ENCODE results near the gene CELF6. TPM values are rescaled to one million over a fixed set of nuclear protein-coding genes. Genes with fewer than 3 reads are reported as not detected.
A peak's percentile ranks its signal among the peaks of the same experiment; 100 is the strongest.

Gene CELF6
- total RNA-seq, 2 experiments from 2014 or later: 0.37 to 0.40 TPM

DNA sequence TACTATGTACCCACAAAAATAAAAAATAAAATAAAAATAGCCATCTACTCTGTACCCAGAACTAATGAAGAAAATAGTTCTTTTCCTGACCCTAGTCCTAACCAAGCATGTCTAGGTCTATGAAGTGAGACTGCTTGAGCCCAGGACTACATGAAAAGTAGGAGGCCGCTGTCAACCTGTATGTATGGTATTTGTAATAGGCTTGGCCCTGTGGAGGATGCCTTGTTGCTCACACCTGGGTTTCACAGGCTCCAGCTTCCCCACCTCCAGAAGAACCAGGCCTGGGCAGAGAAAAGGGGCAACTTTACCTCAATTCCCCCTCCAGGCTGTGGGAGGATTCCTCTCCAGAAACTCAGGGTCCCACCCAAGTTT is 82.1 kb downstream of the CELF6 start:
- Mint-ChIP-seq H3K4me3 (peak overlapping the region; percentile 72), H3K4me1 (peaks cover 38% of the 10 kb centered on the region), H3K9me3 (ENCODE audit: low read depth) (no peaks in the 10 kb centered on the region), H3K27me3 (no peaks in the 10 kb centered on the region), H3K36me3 (ENCODE audit: low read depth) (peaks cover 18% of the 10 kb centered on the region), H3K27ac (peak overlapping the region; percentile 94)
- CTCF ChIA-PET: interaction anchor here (1.8 to 3.1 kb wide), 2 partner anchors 11 to 14 kb away, joined by 7 to 19 read pairs; no protein-coding TSS in a partner anchor
- peak; percentile 30 for ATAC-seq
- intact Hi-C loops (cut with DNase I, micrococcal nuclease): loop anchor here (1.0 to 10.0 kb wide), 4 partner anchors 10 to 1757 kb away; partner anchors contain the start of genes PML (in 1 of the 2) and STOML1 (in 1 of the 2)
- DNase-seq: peak; percentile 17
- POLR2A ChIA-PET: interaction anchor here (2.7 kb wide), 1 partner anchor 11 kb away, joined by 27 read pairs; no protein-coding TSS in a partner anchor

DNA sequence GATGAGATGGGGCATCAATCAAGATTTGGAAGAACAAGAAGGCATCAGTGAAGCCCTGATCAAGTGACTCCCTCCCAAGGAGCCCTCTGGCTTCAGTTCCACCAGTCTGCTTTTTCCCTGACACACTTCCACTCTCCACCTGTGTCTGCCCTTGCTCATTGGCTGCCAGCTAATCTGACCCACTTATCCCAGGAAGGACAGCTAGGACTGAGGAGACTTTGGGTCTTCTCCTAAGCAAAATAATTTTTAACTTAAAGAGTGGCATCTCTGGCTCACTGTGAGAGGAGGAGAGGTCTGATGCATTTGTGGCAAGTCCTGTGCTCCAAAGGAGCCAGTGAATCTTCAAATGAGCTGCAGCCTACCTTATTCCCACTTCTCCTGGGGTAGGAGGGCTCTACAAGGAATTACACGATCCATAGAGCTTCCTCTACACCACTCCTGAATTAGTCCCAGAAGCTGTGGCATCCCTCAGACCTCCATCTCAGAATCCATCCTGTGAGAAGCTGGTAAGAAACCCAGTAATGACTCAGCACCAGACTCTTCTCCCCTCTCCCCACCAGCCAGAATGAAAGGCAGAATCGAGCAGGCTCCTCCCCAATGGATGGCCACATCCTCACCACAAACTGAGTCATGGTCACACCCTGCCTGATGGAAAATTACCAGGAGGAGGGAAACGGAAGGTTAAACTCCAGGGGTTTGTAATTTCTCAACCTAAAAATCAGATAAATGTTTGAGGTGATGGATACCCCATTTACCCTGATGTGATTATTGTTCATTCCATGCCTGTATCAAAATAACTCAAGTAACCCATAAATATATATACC is 82.7 kb downstream of the CELF6 start:
- H3K27ac Mint-ChIP-seq: peak overlapping the region; percentile 94
- no peaks in the 10 kb centered on the region for H3K9me3 Mint-ChIP-seq (ENCODE audit: low read depth)
- intact Hi-C loops (cut with DNase I, micrococcal nuclease): loop anchor here (1.0 to 10.0 kb wide), 4 partner anchors 9 to 1758 kb away; partner anchors contain the start of genes PML (in 1 of the 2) and STOML1 (in 1 of the 2)
- H3K4me3 Mint-ChIP-seq: peak overlapping the region; percentile 72
- ATAC-seq (peak; percentile 97), DNase-seq (peak; percentile 88)
- peaks cover 14% of the 10 kb centered on the region for H3K36me3 Mint-ChIP-seq (ENCODE audit: low read depth)
- CTCF ChIA-PET: interaction anchor here (1.0 to 3.1 kb wide), 3 partner anchors 11 to 36 kb away, joined by 3 to 19 read pairs (median 7); no protein-coding TSS in a partner anchor
- POLR2A ChIA-PET: interaction anchor here (2.7 kb wide), 1 partner anchor 10 kb away, joined by 27 read pairs; no protein-coding TSS in a partner anchor
- H3K27me3 Mint-ChIP-seq: no peaks in the 10 kb centered on the region
- H3K4me1 Mint-ChIP-seq: peaks cover 44% of the 10 kb centered on the region

DNA sequence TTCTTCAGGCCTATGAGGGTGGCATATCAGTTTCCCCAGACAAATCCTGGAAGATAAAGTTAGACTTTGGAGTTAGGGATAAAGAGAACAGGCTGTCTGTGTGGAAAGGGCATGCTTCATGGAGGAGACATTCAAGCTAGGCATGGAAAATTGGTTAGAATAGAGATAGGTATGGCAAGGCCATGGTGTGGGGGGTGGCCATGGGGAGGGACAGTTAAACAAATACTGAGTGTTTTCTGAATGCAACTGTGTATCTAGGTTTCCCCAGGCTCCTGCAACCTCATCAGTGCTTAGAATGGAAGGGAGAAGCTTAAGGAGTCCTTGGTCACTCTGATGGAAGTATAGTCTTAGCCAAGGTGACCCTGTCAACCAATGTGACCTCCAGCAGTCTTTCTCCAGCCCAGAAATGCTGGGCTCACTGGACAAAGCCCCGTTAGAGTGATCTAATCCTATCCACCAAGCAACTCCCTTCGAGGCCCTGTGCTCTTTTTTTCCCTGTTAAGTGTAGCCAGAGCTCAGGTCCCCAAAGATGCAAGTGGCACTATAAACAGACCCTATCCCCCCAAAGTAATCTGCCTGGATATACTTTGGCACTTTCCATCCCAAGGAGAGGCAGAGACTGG is 83.5 kb downstream of the CELF6 start:
- POLR2A ChIA-PET: interaction anchor here (0.6 to 2.7 kb wide), 2 partner anchors 9 to 13 kb away, joined by 4 to 27 read pairs; no protein-coding TSS in a partner anchor
- CTCF ChIA-PET: interaction anchor here (1.0 to 3.1 kb wide), 2 partner anchors 10 to 37 kb away, joined by 3 to 19 read pairs; no protein-coding TSS in a partner anchor

DNA sequence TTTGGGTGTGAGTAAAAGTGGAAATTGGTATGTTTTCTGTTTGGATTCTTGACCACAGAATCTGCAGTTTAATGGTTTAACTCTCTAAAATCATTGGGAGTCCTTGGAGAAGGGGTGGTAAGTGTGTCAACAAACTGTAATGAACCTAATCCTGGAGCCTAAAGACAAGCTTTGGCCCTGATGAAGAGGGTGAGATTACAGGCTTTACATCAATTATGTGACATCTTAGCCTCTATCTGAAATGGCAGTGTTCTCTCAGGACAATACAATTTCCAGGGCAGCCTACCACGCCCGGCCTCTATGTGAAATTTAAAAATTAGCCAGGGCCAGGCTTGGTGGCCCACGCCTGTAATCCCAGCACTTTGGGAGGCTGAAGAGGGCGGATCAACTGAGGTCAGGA is 84.7 kb downstream of the CELF6 start:
- ChIA-PET POLR2A (no interaction called here), CTCF (interaction anchor here (0.9 kb wide), 1 partner anchor 8 kb away, joined by 4 read pairs; no protein-coding TSS in a partner anchor)
- DNase-seq: no peak
- Mint-ChIP-seq H3K4me1 (peaks cover 46% of the 10 kb centered on the region), H3K36me3 (ENCODE audit: low read depth) (peaks cover 5% of the 10 kb centered on the region), H3K27me3 (no peaks in the 10 kb centered on the region), H3K9me3 (ENCODE audit: low read depth) (no peaks in the 10 kb centered on the region), H3K27ac (no peak overlapping the region), H3K4me3 (no peak overlapping the region)
- intact Hi-C loops (cut with DNase I, micrococcal nuclease): loop anchor here in 1 of 2 experiments (10.0 kb wide), 1 partner anchor 1760 kb away; the partner anchor contains the start of genes PML and STOML1
- ATAC-seq: no peak

More for the DNA sequence above, 83.5 kb downstream of the CELF6 start:
- Mint-ChIP-seq H3K36me3 (ENCODE audit: low read depth) (peaks cover 10% of the 10 kb centered on the region), H3K27ac (peak overlapping the region; percentile 94), H3K4me1 (peaks cover 46% of the 10 kb centered on the region), H3K27me3 (no peaks in the 10 kb centered on the region), H3K4me3 (peak overlapping the region; percentile 72), H3K9me3 (ENCODE audit: low read depth) (no peaks in the 10 kb centered on the region)
- ATAC-seq: no peak
- no peak for DNase-seq
- intact Hi-C loops (cut with DNase I, micrococcal nuclease): loop anchor here (1.0 to 10.0 kb wide), 4 partner anchors 8 to 1758 kb away; partner anchors contain the start of genes PML (in 1 of the 2) and STOML1 (in 1 of the 2)

Other genes starting within 250 kb of the CELF6 start
- 10 to 100 TPM; 19.0 to 20.3 TPM for gene MYO9A, start 202.0 kb downstream of the CELF6 start, total RNA-seq
- gene SENP8, start 201.8 kb downstream of the CELF6 start, total RNA-seq: 1 to 10 TPM; 3.0 to 3.4 TPM
- under 1 TPM in 1 of 2 experiments, not detected in 1; 0.11 TPM for gene GRAMD2A, start 122.4 kb downstream of the CELF6 start, total RNA-seq
- 1,000 to 10,000 TPM; 2,479 to 3,112 TPM for gene PKM, start 89.0 kb downstream of the CELF6 start, total RNA-seq
- gene PARP6, start 47.6 kb downstream of the CELF6 start, total RNA-seq: 10 to 100 TPM; 41.4 to 58.2 TPM
- 10 to 100 TPM; 38.8 to 54.2 TPM for gene HEXA, start 55.9 kb upstream of the CELF6 start, total RNA-seq
- not detected for gene TMEM202, start 78.1 kb upstream of the CELF6 start, total RNA-seq
- 100 to 1,000 TPM; 177 to 195 TPM for gene ARIH1, start 154.2 kb upstream of the CELF6 start, total RNA-seq